WTC11 (cell line): ENCODE results near the gene CHL1. TPM values are rescaled to one million over a fixed set of nuclear protein-coding genes. Genes with fewer than 3 reads are reported as not detected.

ENCODE experiments used
- ATAC-seq: fragments of 200-7000 bp; cut with Tn5 transposase; 2 replicates; pipeline ENCODE4 v1.10.0; 2021; ENCODE audit warnings: mild to moderate bottlenecking, moderate library complexity
- CTCF ChIA-PET: fragments of 300-600 bp; sonication (Branson Sonifier 250); formaldehyde crosslinking; loops from one replicate; lab custom pipeline; 2021; ENCODE audit warnings: antibody characterized with exemption; lab: Charles Lee
- POLR2A ChIA-PET: fragments of 350-600 bp; sonication (Branson Sonifier 250); formaldehyde crosslinking; loops from one replicate; lab custom pipeline; 2021; ENCODE audit warnings: antibody characterized with exemption; lab: Charles Lee
- DNase-seq: peaks from one replicate; pipeline ENCODE4 v3.0.0; 2021; ENCODE audit warnings: low spot score
- H3K27ac Mint-ChIP-seq: 2 replicates; pipeline ENCODE4 v1.8.0; 2021; ENCODE audit warnings: mixed read lengths
- H3K27me3 Mint-ChIP-seq: 2 replicates; pipeline ENCODE4 v1.8.0; 2021; ENCODE audit warnings: low read depth, mild to moderate bottlenecking, moderate library complexity, mixed read lengths
- H3K36me3 Mint-ChIP-seq: 2 replicates; pipeline ENCODE4 v1.8.0; 2021; ENCODE audit warnings: mixed read lengths
- H3K4me1 Mint-ChIP-seq: 2 replicates; pipeline ENCODE4 v1.8.0; 2022; ENCODE audit warnings: mixed read lengths
- H3K4me3 Mint-ChIP-seq: 2 replicates; pipeline ENCODE4 v1.8.0; 2021; ENCODE audit warnings: mild to moderate bottlenecking, moderate library complexity, mixed read lengths
- H3K9me3 Mint-ChIP-seq: 2 replicates; pipeline ENCODE4 v1.8.0; 2021; ENCODE audit warnings: mixed read lengths
- ELF4 ChIP-seq: sonication (generic); formaldehyde crosslinking; IDR thresholded peaks from 2 replicates; pipeline ENCODE4 v1.8.1; 2022; ENCODE audit warnings: low read depth, mild to moderate bottlenecking, moderate library complexity, missing genetic modification reagents
- ESRRA ChIP-seq: sonication (generic); formaldehyde crosslinking; IDR thresholded peaks from 2 replicates; pipeline ENCODE4 v1.8.1; 2022; ENCODE audit warnings: mild to moderate bottlenecking, missing genetic modification reagents, borderline replicate concordance
- ETV6 ChIP-seq: sonication (generic); formaldehyde crosslinking; IDR thresholded peaks from 2 replicates; pipeline ENCODE4 v1.8.1; 2022; ENCODE audit warnings: mild to moderate bottlenecking, missing genetic modification reagents
- HMGA2 ChIP-seq: fragments of 250-450 bp; sonication (Bioruptor Pico); IDR thresholded peaks from 2 replicates; pipeline ENCODE4 v1.4.0; 2021; ENCODE audit warnings: mild to moderate bottlenecking, moderate library complexity
- IRF1 ChIP-seq: sonication (generic); formaldehyde crosslinking; IDR thresholded peaks from 2 replicates; pipeline ENCODE4 v1.8.0; 2023; ENCODE audit warnings: missing genetic modification reagents
- IRF2 ChIP-seq: sonication (generic); formaldehyde crosslinking; IDR thresholded peaks from 2 replicates; pipeline ENCODE4 v1.8.0; 2022; ENCODE audit warnings: low read depth, missing genetic modification reagents, borderline replicate concordance
- MYBL2 ChIP-seq: sonication (generic); formaldehyde crosslinking; IDR thresholded peaks from 2 replicates; pipeline ENCODE4 v1.8.1; 2023; ENCODE audit warnings: mild to moderate bottlenecking, moderate library complexity, missing genetic modification reagents
- NR2C2 ChIP-seq: sonication (generic); formaldehyde crosslinking; IDR thresholded peaks from 2 replicates; pipeline ENCODE4 v1.8.0; 2022; ENCODE audit warnings: mild to moderate bottlenecking, missing genetic modification reagents
- TEAD1 ChIP-seq: sonication (generic); formaldehyde crosslinking; IDR thresholded peaks from 2 replicates; pipeline ENCODE4 v1.8.0; 2022; ENCODE audit warnings: mild to moderate bottlenecking, missing genetic modification reagents
- ZBTB21 ChIP-seq: sonication (generic); formaldehyde crosslinking; IDR thresholded peaks from 2 replicates; pipeline ENCODE4 v1.8.1; 2023; ENCODE audit warnings: mild to moderate bottlenecking, missing genetic modification reagents, borderline replicate concordance
- ZBTB43 ChIP-seq: sonication (generic); formaldehyde crosslinking; IDR thresholded peaks from 2 replicates; pipeline ENCODE4 v1.8.1; 2023; ENCODE audit warnings: mild to moderate bottlenecking, missing genetic modification reagents
- ZNF416 ChIP-seq: fragments of 250-450 bp; sonication (Bioruptor Pico); IDR thresholded peaks from 2 replicates; pipeline ENCODE4 v1.9.0; 2021; ENCODE audit warnings: mild to moderate bottlenecking, inconsistent platforms
- total RNA-seq: library from RNA; stranded (reverse); gene quantifications from 3 replicates; pipeline ENCODE4 v1.2.3, GENCODE V29; 2021
- TF ChIP-seq, protein P1 (sequence below): sonication (generic); formaldehyde crosslinking; IDR thresholded peaks from 2 replicates; pipeline ENCODE4 v1.8.1; 2022; ENCODE audit warnings: mild to moderate bottlenecking, missing genetic modification reagents, moderate library complexity, borderline replicate concordance
- TF ChIP-seq, protein P2 (sequence below): fragments of 250-450 bp; sonication (Bioruptor Pico); IDR thresholded peaks from 2 replicates; pipeline ENCODE4 v1.9.0; 2021; ENCODE audit warnings: mild to moderate bottlenecking

Gene CHL1
- total RNA-seq, 1 experiment from 2014 or later: not detected

GRCh38 chr3:339351-339750 is 142.8 kb downstream of the CHL1 start (continued):
- TF ChIP-seq ZBTB43 (CRISPR knock-in tag) (no peak), ZNF416 (CRISPR knock-in tag) (no peak), ESRRA (no peak), ELF4 (CRISPR knock-in tag) (no peak), MYBL2 (no peak), IRF2 (CRISPR knock-in tag) (no peak), HMGA2 (no peak), TEAD1 (no peak)
- TF ChIP-seq, protein P1, sequence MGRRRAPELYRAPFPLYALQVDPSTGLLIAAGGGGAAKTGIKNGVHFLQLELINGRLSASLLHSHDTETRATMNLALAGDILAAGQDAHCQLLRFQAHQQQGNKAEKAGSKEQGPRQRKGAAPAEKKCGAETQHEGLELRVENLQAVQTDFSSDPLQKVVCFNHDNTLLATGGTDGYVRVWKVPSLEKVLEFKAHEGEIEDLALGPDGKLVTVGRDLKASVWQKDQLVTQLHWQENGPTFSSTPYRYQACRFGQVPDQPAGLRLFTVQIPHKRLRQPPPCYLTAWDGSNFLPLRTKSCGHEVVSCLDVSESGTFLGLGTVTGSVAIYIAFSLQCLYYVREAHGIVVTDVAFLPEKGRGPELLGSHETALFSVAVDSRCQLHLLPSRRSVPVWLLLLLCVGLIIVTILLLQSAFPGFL (CRISPR knock-in tag): no peak

- no peak overlapping the region for H3K4me3 Mint-ChIP-seq
- no peak for TF ChIP-seq IRF1 (CRISPR knock-in tag)
- TF ChIP-seq, protein P2, sequence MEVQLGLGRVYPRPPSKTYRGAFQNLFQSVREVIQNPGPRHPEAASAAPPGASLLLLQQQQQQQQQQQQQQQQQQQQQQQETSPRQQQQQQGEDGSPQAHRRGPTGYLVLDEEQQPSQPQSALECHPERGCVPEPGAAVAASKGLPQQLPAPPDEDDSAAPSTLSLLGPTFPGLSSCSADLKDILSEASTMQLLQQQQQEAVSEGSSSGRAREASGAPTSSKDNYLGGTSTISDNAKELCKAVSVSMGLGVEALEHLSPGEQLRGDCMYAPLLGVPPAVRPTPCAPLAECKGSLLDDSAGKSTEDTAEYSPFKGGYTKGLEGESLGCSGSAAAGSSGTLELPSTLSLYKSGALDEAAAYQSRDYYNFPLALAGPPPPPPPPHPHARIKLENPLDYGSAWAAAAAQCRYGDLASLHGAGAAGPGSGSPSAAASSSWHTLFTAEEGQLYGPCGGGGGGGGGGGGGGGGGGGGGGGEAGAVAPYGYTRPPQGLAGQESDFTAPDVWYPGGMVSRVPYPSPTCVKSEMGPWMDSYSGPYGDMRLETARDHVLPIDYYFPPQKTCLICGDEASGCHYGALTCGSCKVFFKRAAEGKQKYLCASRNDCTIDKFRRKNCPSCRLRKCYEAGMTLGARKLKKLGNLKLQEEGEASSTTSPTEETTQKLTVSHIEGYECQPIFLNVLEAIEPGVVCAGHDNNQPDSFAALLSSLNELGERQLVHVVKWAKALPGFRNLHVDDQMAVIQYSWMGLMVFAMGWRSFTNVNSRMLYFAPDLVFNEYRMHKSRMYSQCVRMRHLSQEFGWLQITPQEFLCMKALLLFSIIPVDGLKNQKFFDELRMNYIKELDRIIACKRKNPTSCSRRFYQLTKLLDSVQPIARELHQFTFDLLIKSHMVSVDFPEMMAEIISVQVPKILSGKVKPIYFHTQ: no peak
- peaks cover 62% of the 10 kb centered on the region for H3K9me3 Mint-ChIP-seq
- peaks cover 4% of the 10 kb centered on the region for H3K27me3 Mint-ChIP-seq
- peaks cover 46% of the 10 kb centered on the region for H3K36me3 Mint-ChIP-seq
- ChIA-PET POLR2A (no interaction called here), CTCF (no interaction called here)
- ATAC-seq (no peak), DNase-seq (no peak)
- H3K4me1 Mint-ChIP-seq: no peaks in the 10 kb centered on the region
- H3K27ac Mint-ChIP-seq: no peak overlapping the region
These were observed 145.4 kb downstream of the CHL1 start for GRCh38 chr3:341998-342397.

DNA sequence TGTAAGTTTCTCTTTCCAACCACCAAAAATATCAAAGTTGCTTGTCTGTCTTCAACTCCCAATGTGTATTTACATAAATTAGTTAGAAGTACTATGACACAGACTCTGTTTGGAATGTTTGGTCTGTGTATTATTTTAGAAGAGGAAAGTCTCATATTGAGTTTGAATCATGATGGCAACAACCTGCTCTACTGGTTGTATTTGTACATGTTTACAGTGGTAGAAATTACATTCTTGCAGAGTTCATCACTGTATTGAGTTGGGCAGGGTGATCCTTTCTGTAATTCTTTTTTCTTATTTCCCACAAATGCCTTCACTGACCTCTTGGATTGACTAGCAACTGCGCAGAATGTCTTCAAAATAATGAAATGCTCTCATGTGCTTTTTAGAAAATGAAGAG is 149.6 kb downstream of the CHL1 start:
- ChIA-PET CTCF (no interaction called here), POLR2A (no interaction called here)
- H3K9me3 Mint-ChIP-seq: peaks cover 72% of the 10 kb centered on the region
- TF ChIP-seq, protein P2: no peak
- TF ChIP-seq ETV6 (CRISPR knock-in tag) (no peak), NR2C2 (CRISPR knock-in tag) (no peak), ZBTB21 (CRISPR knock-in tag) (no peak), ESRRA (no peak)
- H3K27me3 Mint-ChIP-seq: peaks cover 2% of the 10 kb centered on the region
- no peak overlapping the region for H3K4me3 Mint-ChIP-seq
- peaks cover 55% of the 10 kb centered on the region for H3K36me3 Mint-ChIP-seq
- ATAC-seq (no peak), DNase-seq (no peak)
- H3K27ac Mint-ChIP-seq: no peak overlapping the region
- no peaks in the 10 kb centered on the region for H3K4me1 Mint-ChIP-seq
